H1 (cell line): ENCODE measurements around the gene RIF1. TPM values are rescaled to one million over a fixed set of nuclear protein-coding genes. Genes with fewer than 3 reads are reported as not detected.

Experiments
- BCL11A ChIP-seq, 2 experiments: IDR thresholded peaks; one replicate each; pipeline ENCODE4 v1.6.1; 2011; ENCODE audit warnings: low read depth in 2 of 2, low read length in 2 of 2, mild to moderate bottlenecking in 2 of 2
- CREB1 ChIP-seq: IDR thresholded peaks from 2 replicates; pipeline ENCODE4 v1.6.1; 2012; ENCODE audit warnings: inconsistent platforms
- CTBP2 ChIP-seq: IDR thresholded peaks from 2 replicates; pipeline ENCODE4 v1.7.0; 2011; ENCODE audit warnings: borderline replicate concordance, mild to moderate bottlenecking, moderate library complexity, mixed read lengths, low read length; ENCODE audit not compliant: insufficient read depth, insufficient read length
- EGR1 ChIP-seq: IDR thresholded peaks from 2 replicates; pipeline ENCODE4 v1.6.1; 2011; ENCODE audit warnings: low read depth, low read length, borderline replicate concordance
- FOSL1 ChIP-seq: IDR thresholded peaks from 2 replicates; pipeline ENCODE4 v1.6.1; 2011; ENCODE audit warnings: mild to moderate bottlenecking, low read depth, low read length, moderate library complexity; ENCODE audit not compliant: insufficient read depth
- GABPA ChIP-seq: IDR thresholded peaks from 2 replicates; pipeline ENCODE4 v1.6.1; 2011; ENCODE audit warnings: mild to moderate bottlenecking, low read length, moderate library complexity, borderline replicate concordance; ENCODE audit not compliant: insufficient read depth
- GTF2F1 ChIP-seq: IDR thresholded peaks from 2 replicates; pipeline ENCODE4 v1.6.1; 2012; ENCODE audit warnings: low read depth, low read length, improper control_type of control experiment, borderline replicate concordance
- HDAC2 ChIP-seq, 2 experiments: fragments of 300-600 bp in 1 of 2; sonication (generic) in 1 of 2; IDR thresholded peaks; 2 replicates each; pipeline ENCODE4 v1.6.1; 2011 to 2012; ENCODE audit warnings: low read depth in 2 of 2, low read length in 2 of 2, mild to moderate bottlenecking in 2 of 2, moderate library complexity in 2 of 2, borderline replicate concordance in 1 of 2, inconsistent platforms in 1 of 2
- KDM4A ChIP-seq: IDR thresholded peaks from one replicate; pipeline ENCODE4 v1.7.1; 2012; ENCODE audit warnings: low read depth, mild to moderate bottlenecking, moderate library complexity, low read length, inconsistent platforms; ENCODE audit not compliant: severe bottlenecking
- KDM5A ChIP-seq: fragments of 200-600 bp; IDR thresholded peaks from 2 replicates; pipeline ENCODE4 v1.7.1; 2012; ENCODE audit warnings: mild to moderate bottlenecking, low read length, inconsistent platforms, mixed read lengths
- MAFK ChIP-seq: IDR thresholded peaks from 2 replicates; pipeline ENCODE4 v1.6.1; 2012; ENCODE audit warnings: low read depth, mild to moderate bottlenecking, improper control_type of control experiment, low read length
- NANOG ChIP-seq: IDR thresholded peaks from 2 replicates; pipeline ENCODE4 v1.6.1; 2011; ENCODE audit warnings: low read length, low read depth, mild to moderate bottlenecking, inconsistent platforms; ENCODE audit not compliant: insufficient read depth, poor library complexity, severe bottlenecking
- POLR2AphosphoS5 ChIP-seq: IDR thresholded peaks from 2 replicates; pipeline ENCODE4 v1.6.1; 2011; ENCODE audit warnings: low read depth, low read length
- POU5F1 ChIP-seq: IDR thresholded peaks from 2 replicates; pipeline ENCODE4 v1.6.1; 2011; ENCODE audit warnings: low read depth, mild to moderate bottlenecking, low read length, moderate library complexity
- RBBP5 ChIP-seq: IDR thresholded peaks from 2 replicates; pipeline ENCODE4 v1.7.1; 2012; ENCODE audit warnings: low read depth, mild to moderate bottlenecking, inconsistent platforms, low read length, moderate library complexity, borderline replicate concordance
- SIN3A ChIP-seq, 2 experiments: IDR thresholded peaks in 1 of 2; conservative IDR thresholded peaks in 1 of 2; 2 replicates each; pipeline ENCODE4 v1.6.1; 2011 to 2012; ENCODE audit warnings: low read length in 2 of 2, improper control_type of control experiment in 1 of 2, low read depth in 1 of 2, mild to moderate bottlenecking in 1 of 2
- SIRT6 ChIP-seq: IDR thresholded peaks from one replicate; pipeline ENCODE4 v1.7.1; 2012; ENCODE audit warnings: low read length, inconsistent platforms
- SP4 ChIP-seq: IDR thresholded peaks from 2 replicates; pipeline ENCODE4 v1.6.1; 2012; ENCODE audit warnings: low read length, inconsistent platforms
- SUZ12 ChIP-seq: fragments of 200-600 bp; sonication (generic); IDR thresholded peaks from 2 replicates; pipeline ENCODE4 v1.6.1; 2012; ENCODE audit warnings: mild to moderate bottlenecking, inconsistent platforms, low read length, moderate library complexity, mixed read lengths
- TCF12 ChIP-seq: IDR thresholded peaks from 2 replicates; pipeline ENCODE4 v1.6.1; 2011; ENCODE audit warnings: low read depth, mild to moderate bottlenecking, low read length
- USF2 ChIP-seq: IDR thresholded peaks from 2 replicates; pipeline ENCODE4 v1.6.1; 2011; ENCODE audit warnings: low read length, improper control_type of control experiment
- ZNF274 ChIP-seq: IDR thresholded peaks from 2 replicates; pipeline ENCODE4 v1.7.0; 2012; ENCODE audit warnings: low read length, borderline replicate concordance; ENCODE audit errors: extremely low read depth
- polyA plus RNA-seq, 7 experiments: library from polyadenylated mRNA; depleted of rRNA in 3 of 7; stranded (reverse) in 5 of 7; unstranded in 2 of 7; fragments of >200 nt in 5 of 7; fragments of 200-250 nt in 2 of 7; gene quantifications; 1 replicate in 5 of 7; 2 replicates in 1 of 7; 4 replicates in 1 of 7; pipeline versions ENCODE4 v1.2.1 to v1.2.3, GENCODE V29; 2011 to 2013; ENCODE audit warnings: missing spikeins in 2 of 7, mixed read lengths in 2 of 7
- total RNA-seq: library from RNA; stranded (reverse); fragmentation: NEBNext Ultra II Directional; extraction: Animal tissue kit (Norgen Biotek cat#: 25700); gene quantifications from 2 replicates; pipeline ENCODE4 v1.2.1, GENCODE V29; 2021

Gene RIF1
- total and polyA plus RNA-seq, 2 of the 8 experiments (the other 6 are each of a cell fraction or from before 2014, with no cell fraction given): 9.5 to 104 TPM

- peak; percentile 54 for TF ChIP-seq RBBP5
- no peak for TF ChIP-seq FOSL1
- TF ChIP-seq SP4: peak; percentile 75; the same call in 1 of the 2 replicates
- peak; percentile 39; the same call in 1 of the 2 replicates for TF ChIP-seq USF2
- no peak for TF ChIP-seq HDAC2 (IDR thresholded peaks at IDR 0.05; ENCODE audit: borderline replicate concordance in 1 of 2, low read depth in 2 of 2, low read length in 2 of 2)
- no peak for TF ChIP-seq KDM5A
- TF ChIP-seq KDM4A: peak; percentile 4
- TF ChIP-seq CREB1: peak; percentile 86
- peak; percentile 36 for TF ChIP-seq NANOG
- TF ChIP-seq BCL11A (IDR thresholded peaks at IDR 0.05; ENCODE audit: low read depth in 2 of 2, low read length in 2 of 2): no peak
- TF ChIP-seq TCF12: no peak
- TF ChIP-seq SUZ12: no peak
- no peak for TF ChIP-seq SIRT6
- no peak for TF ChIP-seq GTF2F1
- TF ChIP-seq ZNF274: no peak
- TF ChIP-seq POU5F1: no peak
- TF ChIP-seq POLR2AphosphoS5: peak; percentile 92
- TF ChIP-seq EGR1: peak; percentile 72; the same call in 1 of the 2 replicates
- no peak for TF ChIP-seq MAFK
- peak; percentile 34 for TF ChIP-seq CTBP2
- peak in 1 of 2 experiments; percentile 86; a peak in 3 of 4 replicates for TF ChIP-seq SIN3A (conservative IDR thresholded peaks at IDR 0.05 in 1 of 2, IDR thresholded peaks at IDR 0.05 in 1 of 2; ENCODE audit: low read depth in 1 of 2, low read length in 2 of 2)
- TF ChIP-seq GABPA: no peak
Measured at GRCh38 chr2:151409601-151410484, at the start of gene RIF1 (continued).
